Measurements from ENCODE around the gene GDF3.
"Not testable (repeated sequence)": the region's sequence is repeated elsewhere in the genome, so short reads cannot be mapped to it uniquely, and the experiment has no call there.

- not testable (repeated sequence) for TF ChIP-seq CTCF (IDR thresholded peaks at IDR 0.05 in 2 of 3, conservative IDR thresholded peaks at IDR 0.05 in 1 of 3; ENCODE audit: borderline replicate concordance in 1 of 3, insufficient read depth in 1 of 3, low read depth in 2 of 3, low read length in 2 of 3); MAX (IDR thresholded peaks at IDR 0.05); CEBPB (IDR thresholded peaks at IDR 0.05; ENCODE audit: low read depth); POLR2AphosphoS5 (IDR thresholded peaks at IDR 0.05; ENCODE audit: low read depth, low read length); ATF3 (IDR thresholded peaks at IDR 0.05); POLR2A (IDR thresholded peaks at IDR 0.05; ENCODE audit: borderline replicate concordance, extremely low read depth, insufficient read depth, insufficient read length); REST (IDR thresholded peaks at IDR 0.05; ENCODE audit: low read depth); SIN3A (IDR thresholded peaks at IDR 0.05; ENCODE audit: low read depth); EZH2phosphoT487 (IDR thresholded peaks at IDR 0.05; ENCODE audit: borderline replicate concordance); SP1 (IDR thresholded peaks at IDR 0.05; ENCODE audit: low read depth); JUND (IDR thresholded peaks at IDR 0.05); TCF7L2 (IDR thresholded peaks at IDR 0.05; ENCODE audit: borderline replicate concordance, extremely low read depth, insufficient read depth, insufficient read length); ZNF274 (IDR thresholded peaks at IDR 0.05; ENCODE audit: low read depth, low read length); FOSL1 (IDR thresholded peaks at IDR 0.05; ENCODE audit: low read depth)
Observed at GRCh38 chr12:7640123-7640995, 55.2 kb downstream of the GDF3 start.
